HG03045 (cell line): ENCODE results near the gene TEAD4.

Source experiments
- ATAC-seq: cut with Tn5 transposase; IDR thresholded peaks from one replicate; pipeline ENCODE4 v1.9.1; 2021; ENCODE audit warnings: mild to moderate bottlenecking, moderate library complexity; ENCODE audit not compliant: unreplicated experiment

Gene TEAD4

GRCh38 chr12:3028108-3028507 lies 68.9 kb downstream of the TEAD4 start:
- no peak for ATAC-seq

- no peak for ATAC-seq
These were observed 71.7 kb downstream of the TEAD4 start for GRCh38 chr12:3030821-3031429.

GRCh38 chr12:3032161-3032560 lies 73.0 kb downstream of the TEAD4 start:
- no peak for ATAC-seq

GRCh38 chr12:3032770-3033538 lies 73.8 kb downstream of the TEAD4 start:
- no peak for ATAC-seq

- no peak for ATAC-seq
These were observed 74.3 kb downstream of the TEAD4 start for GRCh38 chr12:3033539-3033867.

DNA sequence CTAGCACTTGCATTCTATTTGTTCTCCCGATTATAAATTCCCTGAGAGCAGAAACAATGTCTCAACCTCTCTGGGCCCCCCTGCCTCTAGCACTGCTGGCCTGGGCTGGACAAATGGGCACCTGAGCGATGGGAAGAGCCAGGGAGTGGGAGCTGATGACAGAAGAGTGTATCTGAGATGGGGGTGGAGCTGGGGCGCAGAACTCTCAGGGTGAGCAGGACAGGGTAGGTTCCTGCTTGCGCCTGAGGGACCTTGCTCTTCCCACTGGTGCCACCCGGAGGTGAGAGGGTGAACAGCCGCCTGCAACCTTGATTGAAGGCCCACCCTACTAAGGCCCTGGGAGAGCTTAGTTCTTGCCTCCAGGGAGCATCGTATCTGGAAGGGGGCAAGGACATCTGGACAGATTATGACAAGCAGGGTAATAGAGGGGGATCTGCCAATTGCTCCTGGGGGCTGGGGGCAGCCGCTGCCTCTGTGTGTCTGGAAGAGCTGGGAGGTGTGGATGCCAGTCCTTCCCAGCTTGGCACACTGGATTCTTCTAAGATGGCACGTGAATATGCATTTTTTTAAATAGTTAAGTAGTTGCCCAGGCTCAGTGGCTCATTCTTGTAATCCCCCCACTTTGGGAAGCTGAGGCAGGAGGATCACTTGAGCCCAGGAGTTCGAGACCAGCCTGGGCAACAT lies 75.0 kb downstream of the TEAD4 start:
- ATAC-seq: no peak

DNA sequence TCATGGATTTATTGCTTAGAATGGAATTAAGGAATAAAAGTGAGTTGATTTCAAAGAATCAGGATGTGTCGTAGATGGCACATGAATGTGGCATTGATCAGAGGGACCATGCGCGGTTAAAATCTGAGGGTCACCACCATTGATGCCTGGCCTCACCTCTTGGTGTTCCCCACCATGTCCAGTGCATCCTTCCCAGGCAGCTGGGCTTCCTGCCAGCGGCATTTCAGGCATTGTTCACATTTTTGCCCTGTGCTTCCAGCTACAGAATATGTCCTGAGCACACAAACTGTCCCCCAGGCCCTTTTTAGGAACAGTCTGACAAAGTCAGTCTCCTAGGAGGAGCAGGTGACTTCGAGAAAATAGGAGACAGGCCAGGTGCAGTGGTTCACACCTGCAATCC lies 76.0 kb downstream of the TEAD4 start:
- ATAC-seq: no peak

DNA sequence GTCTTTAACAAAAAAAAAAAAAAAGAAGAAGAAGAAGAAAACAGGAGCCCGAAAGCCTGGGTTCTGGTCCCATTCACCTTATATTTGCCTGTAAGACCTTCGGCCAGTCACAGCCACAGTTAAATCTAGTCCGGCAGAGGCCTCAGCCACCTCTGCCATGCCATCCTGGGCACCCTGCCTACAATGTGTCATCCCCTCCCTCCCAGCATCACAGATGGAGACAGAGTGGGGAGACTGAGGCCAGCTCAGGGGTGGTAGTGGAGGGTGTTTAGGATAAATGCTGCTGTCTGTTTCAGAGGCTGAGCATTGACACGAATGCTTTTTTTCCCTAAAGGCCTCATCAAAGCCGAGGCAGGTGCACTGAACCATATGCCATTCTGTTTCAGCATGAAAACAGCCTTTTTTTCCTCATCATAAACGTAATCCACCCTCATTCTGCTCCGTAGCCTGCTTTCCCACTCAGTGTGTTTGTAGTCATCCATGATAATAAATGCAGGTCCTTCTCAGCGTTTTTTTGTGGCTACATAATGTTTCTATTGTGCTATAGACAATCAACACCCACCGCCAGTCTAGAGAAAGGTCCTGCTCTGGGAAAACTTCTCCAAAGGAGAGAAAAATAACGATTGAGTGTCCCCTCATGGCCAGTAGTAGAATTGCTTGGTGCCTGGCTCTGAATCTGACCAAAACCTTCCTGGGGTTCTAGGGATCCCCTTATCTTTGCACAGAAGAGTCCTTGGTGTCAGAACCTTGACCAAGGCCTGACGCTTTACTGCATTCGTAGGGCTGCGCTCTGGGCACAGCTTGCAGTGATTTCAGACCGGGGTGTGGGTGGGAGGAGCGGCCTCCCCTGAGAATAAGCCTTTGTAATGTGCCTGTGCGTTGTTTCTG lies 76.9 kb downstream of the TEAD4 start:
- ATAC-seq: no peak

GRCh38 chr12:3036901-3037600 lies 77.9 kb downstream of the TEAD4 start:
- no peak for ATAC-seq

GRCh38 chr12:3038166-3038565 lies 79.0 kb downstream of the TEAD4 start:
- ATAC-seq: no peak

GRCh38 chr12:3038926-3039510 lies 79.8 kb downstream of the TEAD4 start:
- no peak for ATAC-seq

- ATAC-seq: no peak
These were observed 80.9 kb downstream of the TEAD4 start for GRCh38 chr12:3040026-3040656.

DNA sequence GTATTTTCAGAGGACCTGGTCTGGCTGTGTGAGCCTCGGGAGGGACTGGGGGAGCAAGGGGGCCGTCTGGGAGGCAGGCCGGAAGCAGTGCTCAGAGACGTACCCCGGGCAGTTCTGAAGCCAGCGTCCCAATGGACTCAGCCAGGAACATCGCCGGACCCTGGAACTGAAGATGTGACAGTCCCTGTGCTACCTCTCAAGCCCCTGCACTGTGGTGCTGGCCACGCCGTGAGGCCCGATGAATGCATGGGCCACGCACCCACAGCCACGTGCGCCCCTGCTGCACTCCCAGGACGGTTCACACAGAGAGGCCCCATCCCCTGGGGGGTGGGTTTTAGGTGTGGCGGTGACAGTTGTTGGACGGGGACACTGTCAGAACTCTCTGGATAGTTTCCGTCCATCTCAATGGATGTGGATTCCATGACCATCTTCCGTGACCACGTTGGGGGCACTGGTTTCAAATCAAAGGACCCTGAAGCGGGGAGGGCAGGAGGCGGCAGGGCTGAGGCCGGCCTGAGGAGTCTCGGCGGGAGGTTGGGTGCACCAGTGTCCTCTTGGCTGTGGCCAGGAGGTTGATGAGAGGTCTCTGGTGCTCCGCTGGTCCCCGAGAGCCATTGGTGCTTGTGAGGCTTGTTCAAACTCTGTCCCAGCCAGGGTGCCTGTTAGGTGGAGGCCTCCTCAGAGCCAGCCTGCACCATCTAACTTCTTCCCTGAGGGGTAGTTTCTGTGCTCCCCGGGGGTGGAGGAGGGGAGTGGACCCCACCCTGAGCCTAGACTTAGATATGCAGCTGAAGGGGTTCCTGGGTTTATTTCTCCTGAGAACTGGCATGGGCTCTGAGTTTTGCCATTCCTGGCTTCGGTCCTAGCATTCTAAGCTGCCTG lies 81.7 kb downstream of the TEAD4 start:
- no peak for ATAC-seq

DNA sequence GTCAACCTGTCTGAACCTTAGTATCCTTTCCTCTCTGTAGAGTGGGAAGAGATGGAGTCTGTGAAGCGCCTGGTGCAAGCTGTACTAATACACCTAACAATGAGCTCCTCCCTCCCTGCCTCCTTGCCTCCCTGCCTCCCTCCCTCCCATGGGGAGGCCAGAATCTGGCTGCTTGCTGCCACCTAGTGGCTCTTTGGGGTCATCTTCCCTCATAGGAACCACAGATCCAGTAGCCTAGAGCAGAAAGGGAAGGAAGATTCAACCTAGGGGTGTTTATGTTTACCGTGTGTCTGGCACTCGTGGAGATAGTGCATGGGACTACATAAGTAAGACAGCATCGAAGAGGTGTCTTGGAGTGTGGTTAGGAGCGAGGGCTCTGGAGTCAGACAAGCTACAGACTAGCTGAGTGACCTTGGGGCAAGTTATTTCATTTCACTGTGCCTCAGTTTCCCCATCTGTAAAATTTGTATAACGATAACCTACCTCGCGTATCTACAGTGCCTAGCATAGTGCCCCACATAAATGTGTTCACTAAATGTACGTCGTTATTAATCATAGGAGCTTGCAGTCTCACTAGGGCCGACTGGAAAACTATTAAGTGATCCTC lies 82.5 kb downstream of the TEAD4 start:
- no peak for ATAC-seq

DNA sequence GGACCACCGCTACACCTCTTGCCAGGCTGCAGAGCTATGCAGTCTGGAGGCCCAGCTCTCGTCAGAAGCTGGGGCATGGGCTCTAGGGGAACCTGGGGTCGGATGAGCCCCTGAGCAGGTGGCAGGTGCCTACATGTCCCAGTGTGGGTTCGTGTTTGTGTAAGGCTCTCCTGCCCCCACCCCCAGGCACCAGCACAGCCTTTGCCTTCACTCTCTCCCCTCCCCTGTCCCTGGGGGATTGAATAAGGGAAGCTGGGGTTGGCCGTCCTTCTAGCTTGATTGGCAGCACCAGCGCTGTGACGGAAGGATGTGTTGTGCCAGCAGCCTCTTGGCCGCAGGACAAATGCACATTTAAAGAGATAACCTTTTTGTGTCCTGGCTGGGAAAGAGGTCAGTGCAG lies 83.2 kb downstream of the TEAD4 start:
- no peak for ATAC-seq

DNA sequence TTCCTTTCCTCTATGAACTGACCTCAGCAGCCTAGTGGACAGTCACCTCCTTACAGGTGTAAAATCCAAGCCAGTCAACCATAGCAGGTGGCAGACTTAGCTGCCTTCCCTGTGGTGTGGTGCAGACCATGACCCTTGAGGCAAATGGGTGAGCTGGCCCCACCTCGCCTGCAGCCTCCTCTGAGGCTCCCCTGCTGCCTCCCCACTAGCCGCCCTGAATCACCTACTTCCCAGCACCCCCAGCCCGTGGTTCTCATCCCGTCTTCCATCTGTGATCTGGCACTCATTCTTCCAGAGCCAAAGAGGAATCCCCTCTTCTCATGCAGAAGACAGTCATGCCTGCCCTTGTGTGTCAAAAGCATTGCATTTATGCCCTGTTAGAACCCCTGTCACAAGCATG lies 83.6 kb downstream of the TEAD4 start:
- no peak for ATAC-seq

DNA sequence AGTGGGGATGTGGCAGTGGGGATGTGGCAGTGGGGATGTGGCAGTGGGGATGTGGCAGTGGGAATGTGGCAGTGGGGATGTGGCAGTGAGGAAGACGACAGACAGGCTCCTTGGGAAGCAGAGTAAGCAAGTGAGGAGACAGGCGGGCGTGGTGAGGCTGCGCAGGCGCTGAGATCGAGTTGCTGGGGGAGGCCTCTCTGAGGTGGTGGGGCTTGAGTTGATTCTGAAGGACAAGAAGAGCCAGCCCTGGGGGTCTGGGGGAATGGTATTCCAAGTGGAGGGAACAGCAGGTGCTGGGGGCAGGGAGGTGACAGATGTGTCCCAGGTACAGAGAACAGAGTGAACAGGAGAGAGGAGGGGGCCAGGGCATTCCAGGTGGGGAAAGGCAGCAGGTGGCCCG lies 84.2 kb downstream of the TEAD4 start:
- ATAC-seq: no peak

DNA sequence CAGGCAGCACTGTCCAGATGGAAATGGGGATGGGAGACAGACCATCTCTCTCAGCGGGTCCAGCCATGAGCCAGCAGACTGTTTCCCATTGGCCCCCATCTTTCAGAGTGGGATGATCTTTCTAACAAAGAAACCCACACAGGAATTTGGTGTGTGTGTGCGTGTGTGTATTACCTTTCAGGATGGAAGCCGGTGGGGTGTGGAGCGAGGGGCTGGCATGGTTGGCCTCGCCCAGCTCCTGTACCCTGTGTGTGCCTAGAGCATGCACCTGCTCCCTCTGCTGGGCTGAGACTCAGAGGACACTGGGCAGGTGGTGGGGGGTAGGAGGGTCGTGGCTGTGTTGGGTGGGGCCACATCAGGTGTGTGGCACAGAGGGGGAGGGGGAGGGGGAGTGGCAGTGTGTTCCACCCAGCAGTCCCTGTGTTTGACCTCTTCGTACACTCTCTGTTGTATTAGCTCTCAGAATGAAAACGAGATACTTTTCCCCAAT lies 85.0 kb downstream of the TEAD4 start:
- no peak for ATAC-seq
